H1 (cell line): ENCODE data around the gene SLX4IP.

Experiments
- ATF2 ChIP-seq: IDR thresholded peaks from 2 replicates; pipeline ENCODE4 v1.6.1; 2012; ENCODE audit warnings: low read length, inconsistent platforms
- BRCA1 ChIP-seq: IDR thresholded peaks from 2 replicates; pipeline ENCODE4 v1.6.1; 2012; ENCODE audit warnings: low read depth, low read length, improper control_type of control experiment
- CBX5 ChIP-seq: fragments of 300-800, 300-1000 bp; sonication (generic); IDR thresholded peaks from 2 replicates; pipeline ENCODE4 v1.7.1; 2016; ENCODE audit warnings: antibody characterized with exemption, low read length, low read depth
- CHD1 ChIP-seq: IDR thresholded peaks from 2 replicates; pipeline ENCODE4 v1.6.1; 2012; ENCODE audit warnings: low read depth, low read length, improper control_type of control experiment
- CHD2 ChIP-seq: IDR thresholded peaks from 2 replicates; pipeline ENCODE4 v1.6.1; 2012; ENCODE audit warnings: low read length, improper control_type of control experiment
- CTCF ChIP-seq, 3 experiments: IDR thresholded peaks; 1 replicate in 2 of 3; 2 replicates in 1 of 3; pipeline versions ENCODE4 v1.5.1 to v1.6.1; 2011; ENCODE audit warnings: low read length in 3 of 3, mild to moderate bottlenecking in 3 of 3, inconsistent platforms in 2 of 3, low read depth in 1 of 3, moderate library complexity in 1 of 3; ENCODE audit not compliant: insufficient read depth in 1 of 3; ENCODE audit errors: control extremely low read depth in 1 of 3
- EP300 ChIP-seq, 2 experiments: IDR thresholded peaks; 1 replicate in 1 of 2; 2 replicates in 1 of 2; pipeline ENCODE4 v1.6.1; 2011 to 2012; ENCODE audit warnings: low read depth in 2 of 2, low read length in 2 of 2, mild to moderate bottlenecking in 2 of 2, borderline replicate concordance in 1 of 2, inconsistent platforms in 1 of 2, moderate library complexity in 1 of 2
- FOSL1 ChIP-seq: IDR thresholded peaks from 2 replicates; pipeline ENCODE4 v1.6.1; 2011; ENCODE audit warnings: mild to moderate bottlenecking, low read depth, low read length, moderate library complexity; ENCODE audit not compliant: insufficient read depth
- MAX ChIP-seq: IDR thresholded peaks from 2 replicates; pipeline ENCODE4 v1.6.1; 2012; ENCODE audit warnings: inconsistent platforms
- POLR2AphosphoS5 ChIP-seq: IDR thresholded peaks from 2 replicates; pipeline ENCODE4 v1.6.1; 2011; ENCODE audit warnings: low read depth, low read length
- RBBP5 ChIP-seq: IDR thresholded peaks from 2 replicates; pipeline ENCODE4 v1.7.1; 2012; ENCODE audit warnings: low read depth, mild to moderate bottlenecking, inconsistent platforms, low read length, moderate library complexity, borderline replicate concordance
- RFX5 ChIP-seq: IDR thresholded peaks from 2 replicates; pipeline ENCODE4 v1.6.1; 2011; ENCODE audit warnings: low read depth, low read length, improper control_type of control experiment, borderline replicate concordance
- SP1 ChIP-seq: IDR thresholded peaks from 2 replicates; pipeline ENCODE4 v1.6.1; 2011; ENCODE audit warnings: low read depth, low read length
- USF2 ChIP-seq: IDR thresholded peaks from 2 replicates; pipeline ENCODE4 v1.6.1; 2011; ENCODE audit warnings: low read length, improper control_type of control experiment

GRCh38 chr20:10644458-10645204 is 209.5 kb downstream of the SLX4IP start:
- TF ChIP-seq CTCF (IDR thresholded peaks at IDR 0.05; ENCODE audit: control extremely low read depth in 1 of 3, insufficient read depth in 1 of 3, low read depth in 1 of 3, low read length in 3 of 3) (no peak), USF2 (no peak), EP300 (IDR thresholded peaks at IDR 0.05; ENCODE audit: borderline replicate concordance in 1 of 2, low read depth in 2 of 2, low read length in 2 of 2) (no peak), CBX5 (no peak), CHD1 (no peak), RFX5 (no peak), BRCA1 (no peak), SP1 (no peak), ATF2 (no peak), RBBP5 (no peak), CHD2 (no peak), POLR2AphosphoS5 (no peak), MAX (no peak), FOSL1 (no peak)
